HepG2 (cell line): ENCODE results near the gene SOX9. TPM values are rescaled to one million over a fixed set of nuclear protein-coding genes. Genes with fewer than 3 reads are reported as not detected.
A peak's percentile ranks its signal among the peaks of the same experiment; 100 is the strongest.

Experiments used
- CCDC6 ChIP-seq: sonication (generic); formaldehyde crosslinking; IDR thresholded peaks from 2 replicates; pipeline ENCODE4 v1.8.1; 2022; ENCODE audit warnings: mild to moderate bottlenecking, missing genetic modification reagents, moderate library complexity
- EZH2 ChIP-seq: conservative IDR thresholded peaks from 2 replicates; pipeline ENCODE4 v1.6.1; 2012; ENCODE audit warnings: mild to moderate bottlenecking, low read depth, low read length, moderate library complexity
- HOXA9 ChIP-seq: sonication (generic); formaldehyde crosslinking; IDR thresholded peaks from 2 replicates; pipeline ENCODE4 v1.8.1; 2022; ENCODE audit warnings: missing genetic modification reagents, mild to moderate bottlenecking, moderate library complexity, borderline replicate concordance
- PRMT3 ChIP-seq: sonication (generic); formaldehyde crosslinking; IDR thresholded peaks from 2 replicates; pipeline ENCODE4 v1.8.1; 2022; ENCODE audit warnings: low read depth, mild to moderate bottlenecking, moderate library complexity, missing genetic modification reagents, borderline replicate concordance
- REXO4 ChIP-seq: sonication (generic); formaldehyde crosslinking; IDR thresholded peaks from 2 replicates; pipeline ENCODE4 v1.8.0; 2022; ENCODE audit warnings: missing genetic modification reagents, mild to moderate bottlenecking, borderline replicate concordance
- RFX1 ChIP-seq: fragments of 450-650 bp; IDR thresholded peaks from 2 replicates; pipeline ENCODE4 v1.6.1; 2017
- TFDP2 ChIP-seq: sonication (generic); formaldehyde crosslinking; IDR thresholded peaks from 2 replicates; pipeline ENCODE4 v1.4.0; 2020; ENCODE audit warnings: missing genetic modification reagents
- TMF1 ChIP-seq: sonication (generic); formaldehyde crosslinking; IDR thresholded peaks from 2 replicates; pipeline ENCODE4 v1.8.1; 2022; ENCODE audit warnings: low read depth, missing genetic modification reagents
- ZFP36 ChIP-seq: fragments of 150-350 bp; IDR thresholded peaks from 2 replicates; pipeline ENCODE4 v1.6.1; 2018; ENCODE audit warnings: borderline replicate concordance, low read length, low read depth; ENCODE audit not compliant: partially characterized antibody
- ZMYM3 ChIP-seq: sonication (generic); formaldehyde crosslinking; IDR thresholded peaks from 2 replicates; pipeline ENCODE4 v1.5.1; 2020; ENCODE audit warnings: mild to moderate bottlenecking, missing genetic modification reagents
- ZNF34 ChIP-seq: sonication (generic); formaldehyde crosslinking; IDR thresholded peaks from 2 replicates; pipeline ENCODE4 v1.4.0; 2020; ENCODE audit warnings: mild to moderate bottlenecking, missing genetic modification reagents, borderline replicate concordance
- polyA plus RNA-seq, 8 experiments: library from polyadenylated mRNA; depleted of rRNA in 3 of 8; stranded (reverse) in 7 of 8; unstranded in 1 of 8; fragments of >200 nt; fragmentation: Illumina TruSeq in 4 of 8; extraction: Trizol in 4 of 8; gene quantifications; 2 replicates each; pipeline versions ENCODE4 v1.2.1 to v1.2.3, GENCODE V29; 2011 to 2016; ENCODE audit warnings: low read depth in 4 of 8, missing spikeins in 1 of 8, mixed read lengths in 1 of 8; ENCODE audit not compliant: insufficient read depth in 1 of 8
- total RNA-seq, 5 experiments: library from RNA; depleted of rRNA; stranded (reverse); fragments of >200 nt; fragmentation: Illumina TruSeq; extraction: Trizol; gene quantifications; 2 replicates each; pipeline ENCODE4 v1.2.3, GENCODE V29; 2016; ENCODE audit warnings: low read depth in 1 of 5
- TF ChIP-seq, protein P1 (sequence below): IDR thresholded peaks from 2 replicates; pipeline ENCODE4 v1.6.1; 2016; ENCODE audit warnings: missing genetic modification reagents, missing compliant biosample characterization
- TF ChIP-seq, protein P2 (sequence below): sonication (generic); formaldehyde crosslinking; IDR thresholded peaks from 2 replicates; pipeline ENCODE4 v1.8.0; 2022; ENCODE audit warnings: mild to moderate bottlenecking, missing genetic modification reagents, moderate library complexity
- TF ChIP-seq, protein P3 (sequence below): sonication (generic); formaldehyde crosslinking; IDR thresholded peaks from 2 replicates; pipeline ENCODE4 v1.4.0; 2020; ENCODE audit warnings: mild to moderate bottlenecking, missing genetic modification reagents
- TF ChIP-seq, protein P4 (sequence below): fragments of 450-650 bp; IDR thresholded peaks from 2 replicates; pipeline ENCODE4 v1.6.1; 2017
- TF ChIP-seq, protein P5 (sequence below): sonication (generic); formaldehyde crosslinking; IDR thresholded peaks from 2 replicates; pipeline ENCODE4 v1.4.0; 2020; ENCODE audit warnings: missing genetic modification reagents, borderline replicate concordance
- TF ChIP-seq, protein P6 (sequence below): sonication (generic); formaldehyde crosslinking; IDR thresholded peaks from 2 replicates; pipeline ENCODE4 v1.4.0; 2020; ENCODE audit warnings: missing genetic modification reagents, mild to moderate bottlenecking, borderline replicate concordance

Gene SOX9
- total and polyA plus RNA-seq, 2 of the 13 experiments (the other 11 are each of a cell fraction or from before 2014, with no cell fraction given), result 16.1 to 27.6 TPM

DNA sequence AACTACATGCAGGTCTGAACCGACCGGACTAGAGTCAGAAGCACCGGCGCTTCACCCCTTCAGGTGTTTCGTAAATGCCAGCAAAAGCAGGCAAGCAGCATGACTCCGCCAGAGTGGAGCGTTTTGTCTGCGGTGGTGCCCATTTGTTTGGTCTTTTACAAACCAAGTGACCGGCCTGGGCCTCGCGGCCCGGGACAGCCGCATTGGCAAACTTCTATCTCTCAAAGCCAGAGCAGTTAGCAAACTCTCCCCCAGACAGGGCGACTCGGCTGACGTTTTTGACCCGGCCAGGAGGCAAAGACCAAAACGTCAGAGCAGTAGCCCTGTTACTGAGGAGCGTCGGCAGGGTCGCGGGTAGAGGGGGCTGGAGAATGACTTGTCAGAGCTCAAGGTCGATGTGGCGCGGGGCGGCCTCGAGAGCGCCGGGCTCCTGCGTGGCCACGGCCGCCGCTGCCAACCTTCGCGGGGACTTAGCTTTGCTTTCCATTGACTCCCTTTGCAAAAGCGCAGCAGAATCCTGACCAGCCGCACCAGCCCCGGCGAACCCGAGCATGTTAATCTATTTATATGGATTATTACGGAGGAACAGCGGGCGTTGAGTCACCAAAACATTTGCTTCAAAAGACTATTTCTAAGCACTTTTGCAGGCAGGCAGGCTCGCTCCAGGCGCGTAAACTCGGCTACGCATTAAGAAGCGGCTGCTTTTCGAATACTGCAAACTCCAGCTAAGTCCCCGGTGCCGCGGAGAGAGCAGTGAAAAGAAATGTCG, 763 bp upstream of the SOX9 start (continued):
- TF ChIP-seq, protein P1, sequence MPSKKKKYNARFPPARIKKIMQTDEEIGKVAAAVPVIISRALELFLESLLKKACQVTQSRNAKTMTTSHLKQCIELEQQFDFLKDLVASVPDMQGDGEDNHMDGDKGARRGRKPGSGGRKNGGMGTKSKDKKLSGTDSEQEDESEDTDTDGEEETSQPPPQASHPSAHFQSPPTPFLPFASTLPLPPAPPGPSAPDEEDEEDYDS (CRISPR knock-in tag), result no peak
- TF ChIP-seq, protein P2, sequence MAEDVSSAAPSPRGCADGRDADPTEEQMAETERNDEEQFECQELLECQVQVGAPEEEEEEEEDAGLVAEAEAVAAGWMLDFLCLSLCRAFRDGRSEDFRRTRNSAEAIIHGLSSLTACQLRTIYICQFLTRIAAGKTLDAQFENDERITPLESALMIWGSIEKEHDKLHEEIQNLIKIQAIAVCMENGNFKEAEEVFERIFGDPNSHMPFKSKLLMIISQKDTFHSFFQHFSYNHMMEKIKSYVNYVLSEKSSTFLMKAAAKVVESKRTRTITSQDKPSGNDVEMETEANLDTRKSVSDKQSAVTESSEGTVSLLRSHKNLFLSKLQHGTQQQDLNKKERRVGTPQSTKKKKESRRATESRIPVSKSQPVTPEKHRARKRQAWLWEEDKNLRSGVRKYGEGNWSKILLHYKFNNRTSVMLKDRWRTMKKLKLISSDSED, result no peak
- TF ChIP-seq PRMT3, result no peak
- no peak for TF ChIP-seq ZFP36
- TF ChIP-seq RFX1, result no peak
- TF ChIP-seq, protein P3, sequence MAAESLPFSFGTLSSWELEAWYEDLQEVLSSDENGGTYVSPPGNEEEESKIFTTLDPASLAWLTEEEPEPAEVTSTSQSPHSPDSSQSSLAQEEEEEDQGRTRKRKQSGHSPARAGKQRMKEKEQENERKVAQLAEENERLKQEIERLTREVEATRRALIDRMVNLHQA, result no peak
- 0 out of 2 replicates have a peak, but pooled peaks have one; percentile 19 for TF ChIP-seq ZNF34 (CRISPR knock-in tag)
- no peak; the same call in 1 of the 2 replicates for TF ChIP-seq ZMYM3 (CRISPR knock-in tag)
- no peak for TF ChIP-seq REXO4 (CRISPR knock-in tag)
- TF ChIP-seq, protein P4, sequence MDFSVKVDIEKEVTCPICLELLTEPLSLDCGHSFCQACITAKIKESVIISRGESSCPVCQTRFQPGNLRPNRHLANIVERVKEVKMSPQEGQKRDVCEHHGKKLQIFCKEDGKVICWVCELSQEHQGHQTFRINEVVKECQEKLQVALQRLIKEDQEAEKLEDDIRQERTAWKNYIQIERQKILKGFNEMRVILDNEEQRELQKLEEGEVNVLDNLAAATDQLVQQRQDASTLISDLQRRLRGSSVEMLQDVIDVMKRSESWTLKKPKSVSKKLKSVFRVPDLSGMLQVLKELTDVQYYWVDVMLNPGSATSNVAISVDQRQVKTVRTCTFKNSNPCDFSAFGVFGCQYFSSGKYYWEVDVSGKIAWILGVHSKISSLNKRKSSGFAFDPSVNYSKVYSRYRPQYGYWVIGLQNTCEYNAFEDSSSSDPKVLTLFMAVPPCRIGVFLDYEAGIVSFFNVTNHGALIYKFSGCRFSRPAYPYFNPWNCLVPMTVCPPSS, result no peak
- TF ChIP-seq, protein P5, sequence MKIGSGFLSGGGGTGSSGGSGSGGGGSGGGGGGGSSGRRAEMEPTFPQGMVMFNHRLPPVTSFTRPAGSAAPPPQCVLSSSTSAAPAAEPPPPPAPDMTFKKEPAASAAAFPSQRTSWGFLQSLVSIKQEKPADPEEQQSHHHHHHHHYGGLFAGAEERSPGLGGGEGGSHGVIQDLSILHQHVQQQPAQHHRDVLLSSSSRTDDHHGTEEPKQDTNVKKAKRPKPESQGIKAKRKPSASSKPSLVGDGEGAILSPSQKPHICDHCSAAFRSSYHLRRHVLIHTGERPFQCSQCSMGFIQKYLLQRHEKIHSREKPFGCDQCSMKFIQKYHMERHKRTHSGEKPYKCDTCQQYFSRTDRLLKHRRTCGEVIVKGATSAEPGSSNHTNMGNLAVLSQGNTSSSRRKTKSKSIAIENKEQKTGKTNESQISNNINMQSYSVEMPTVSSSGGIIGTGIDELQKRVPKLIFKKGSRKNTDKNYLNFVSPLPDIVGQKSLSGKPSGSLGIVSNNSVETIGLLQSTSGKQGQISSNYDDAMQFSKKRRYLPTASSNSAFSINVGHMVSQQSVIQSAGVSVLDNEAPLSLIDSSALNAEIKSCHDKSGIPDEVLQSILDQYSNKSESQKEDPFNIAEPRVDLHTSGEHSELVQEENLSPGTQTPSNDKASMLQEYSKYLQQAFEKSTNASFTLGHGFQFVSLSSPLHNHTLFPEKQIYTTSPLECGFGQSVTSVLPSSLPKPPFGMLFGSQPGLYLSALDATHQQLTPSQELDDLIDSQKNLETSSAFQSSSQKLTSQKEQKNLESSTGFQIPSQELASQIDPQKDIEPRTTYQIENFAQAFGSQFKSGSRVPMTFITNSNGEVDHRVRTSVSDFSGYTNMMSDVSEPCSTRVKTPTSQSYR (CRISPR knock-in tag), result no peak
- TF ChIP-seq, protein P6, sequence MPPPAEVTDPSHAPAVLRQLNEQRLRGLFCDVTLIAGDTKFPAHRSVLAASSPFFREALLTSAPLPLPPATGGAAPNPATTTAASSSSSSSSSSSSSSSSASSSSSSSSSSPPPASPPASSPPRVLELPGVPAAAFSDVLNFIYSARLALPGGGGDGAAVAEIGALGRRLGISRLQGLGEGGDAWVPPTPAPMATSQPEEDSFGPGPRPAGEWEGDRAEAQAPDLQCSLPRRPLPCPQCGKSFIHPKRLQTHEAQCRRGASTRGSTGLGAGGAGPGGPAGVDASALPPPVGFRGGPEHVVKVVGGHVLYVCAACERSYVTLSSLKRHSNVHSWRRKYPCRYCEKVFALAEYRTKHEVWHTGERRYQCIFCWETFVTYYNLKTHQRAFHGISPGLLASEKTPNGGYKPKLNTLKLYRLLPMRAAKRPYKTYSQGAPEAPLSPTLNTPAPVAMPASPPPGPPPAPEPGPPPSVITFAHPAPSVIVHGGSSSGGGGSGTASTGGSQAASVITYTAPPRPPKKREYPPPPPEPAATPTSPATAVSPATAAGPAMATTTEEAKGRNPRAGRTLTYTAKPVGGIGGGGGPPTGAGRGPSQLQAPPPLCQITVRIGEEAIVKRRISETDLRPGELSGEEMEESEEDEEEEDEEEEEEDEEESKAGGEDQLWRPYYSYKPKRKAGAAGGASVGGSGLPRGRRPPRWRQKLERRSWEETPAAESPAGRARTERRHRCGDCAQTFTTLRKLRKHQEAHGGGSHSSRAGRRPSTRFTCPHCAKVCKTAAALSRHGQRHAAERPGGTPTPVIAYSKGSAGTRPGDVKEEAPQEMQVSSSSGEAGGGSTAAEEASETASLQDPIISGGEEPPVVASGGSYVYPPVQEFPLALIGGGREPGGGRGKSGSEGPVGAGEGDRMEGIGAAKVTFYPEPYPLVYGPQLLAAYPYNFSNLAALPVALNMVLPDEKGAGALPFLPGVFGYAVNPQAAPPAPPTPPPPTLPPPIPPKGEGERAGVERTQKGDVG (CRISPR knock-in tag), result no peak
- no peak for TF ChIP-seq CCDC6 (CRISPR knock-in tag)
- TF ChIP-seq EZH2, result no peak
- no peak for TF ChIP-seq HOXA9 (CRISPR knock-in tag)
- TF ChIP-seq TFDP2 (CRISPR knock-in tag), result no peak; the same call in 1 of the 2 replicates
- TF ChIP-seq TMF1 (CRISPR knock-in tag), result 0 out of 2 replicates have a peak, but pooled peaks have one; percentile 41
